Small intestine (tissue), 7 donors: ENCODE measurements around the gene SNX32. TPM values are rescaled to one million over a fixed set of nuclear protein-coding genes. Genes with fewer than 3 reads are reported as not detected.
"Not testable (repeated sequence)": the region's sequence is repeated elsewhere in the genome, so short reads cannot be mapped to it uniquely, and the experiment has no call there.

ENCODE experiments used
- DNase-seq, 2 donors: peaks; one replicate each; pipeline versions ENCODE4 v3.0.0 to v3.0.0-alpha.2; 2013
- FAIRE-seq: peaks from 2 replicates; lab custom pipeline; 2012; peaks lifted over from hg19 to GRCh38; lab: Jason Lieb, UNC
- H3K27ac ChIP-seq, 3 donors: one replicate each; pipeline ENCODE4 v1.5.1; 2013; ENCODE audit warnings: low read length in 2 of 3, mild to moderate bottlenecking in 2 of 3, control low read depth in 1 of 3, inconsistent platforms in 1 of 3, low read depth in 1 of 3, moderate library complexity in 1 of 3
- H3K27me3 ChIP-seq, 3 donors: one replicate each; pipeline ENCODE4 v1.6.1; 2013; ENCODE audit warnings: low read length in 3 of 3, inconsistent platforms in 1 of 3; ENCODE audit not compliant: control insufficient read depth in 3 of 3, insufficient read depth in 3 of 3
- H3K36me3 ChIP-seq, 3 donors: one replicate each; pipeline ENCODE4 v1.6.1; 2013; ENCODE audit warnings: low read length in 3 of 3, inconsistent platforms in 1 of 3, low read depth in 1 of 3, mild to moderate bottlenecking in 1 of 3, moderate library complexity in 1 of 3; ENCODE audit not compliant: control insufficient read depth in 3 of 3, insufficient read depth in 2 of 3
- H3K4me1 ChIP-seq, 3 donors: one replicate each; pipeline ENCODE4 v1.6.1; 2013; ENCODE audit warnings: low read length in 2 of 3, inconsistent platforms in 1 of 3, low read depth in 1 of 3, mild to moderate bottlenecking in 1 of 3, moderate library complexity in 1 of 3; ENCODE audit not compliant: control insufficient read depth in 3 of 3, insufficient read depth in 2 of 3
- H3K4me3 ChIP-seq, 3 donors: one replicate each; pipeline ENCODE4 v1.5.1; 2013; ENCODE audit warnings: low read length in 3 of 3, control low read depth in 1 of 3, inconsistent platforms in 1 of 3, low read depth in 1 of 3, mild to moderate bottlenecking in 1 of 3, moderate library complexity in 1 of 3
- H3K9me3 ChIP-seq, 2 donors: one replicate each; pipeline ENCODE4 v1.6.1; 2013; ENCODE audit warnings: low read depth in 1 of 2, low read length in 1 of 2; ENCODE audit not compliant: control insufficient read depth in 2 of 2, insufficient read depth in 1 of 2
- WGBS, 3 donors: extraction: QIAGEN DNeasy Blood & Tissue Kit; methylation state at CpG; one replicate each; pipeline ENCODE4 v1.1.7; 2013; 5-methylcytosine and 5-hydroxymethylcytosine counted together
- polyA plus RNA-seq, 4 donors: library from polyadenylated mRNA; stranded (reverse) in 3 of 4; unstranded in 1 of 4; fragments of 200-250 nt in 3 of 4; fragments of 120-200 nt in 1 of 4; gene quantifications; one replicate each; pipeline versions ENCODE4 v1.2.1 to v1.2.3, GENCODE V29; 2013
- donor health status: healthy with polysubstance abuse.
- donor health status: control.
- donor health status: control.
- donor health status: Bipolar disorder and iron deficiency.
- donor health status: healthy.

The SNX32 gene
- polyA plus RNA-seq, 4 donors: 0.54 to 4.0 (median 1.8) TPM

DNA sequence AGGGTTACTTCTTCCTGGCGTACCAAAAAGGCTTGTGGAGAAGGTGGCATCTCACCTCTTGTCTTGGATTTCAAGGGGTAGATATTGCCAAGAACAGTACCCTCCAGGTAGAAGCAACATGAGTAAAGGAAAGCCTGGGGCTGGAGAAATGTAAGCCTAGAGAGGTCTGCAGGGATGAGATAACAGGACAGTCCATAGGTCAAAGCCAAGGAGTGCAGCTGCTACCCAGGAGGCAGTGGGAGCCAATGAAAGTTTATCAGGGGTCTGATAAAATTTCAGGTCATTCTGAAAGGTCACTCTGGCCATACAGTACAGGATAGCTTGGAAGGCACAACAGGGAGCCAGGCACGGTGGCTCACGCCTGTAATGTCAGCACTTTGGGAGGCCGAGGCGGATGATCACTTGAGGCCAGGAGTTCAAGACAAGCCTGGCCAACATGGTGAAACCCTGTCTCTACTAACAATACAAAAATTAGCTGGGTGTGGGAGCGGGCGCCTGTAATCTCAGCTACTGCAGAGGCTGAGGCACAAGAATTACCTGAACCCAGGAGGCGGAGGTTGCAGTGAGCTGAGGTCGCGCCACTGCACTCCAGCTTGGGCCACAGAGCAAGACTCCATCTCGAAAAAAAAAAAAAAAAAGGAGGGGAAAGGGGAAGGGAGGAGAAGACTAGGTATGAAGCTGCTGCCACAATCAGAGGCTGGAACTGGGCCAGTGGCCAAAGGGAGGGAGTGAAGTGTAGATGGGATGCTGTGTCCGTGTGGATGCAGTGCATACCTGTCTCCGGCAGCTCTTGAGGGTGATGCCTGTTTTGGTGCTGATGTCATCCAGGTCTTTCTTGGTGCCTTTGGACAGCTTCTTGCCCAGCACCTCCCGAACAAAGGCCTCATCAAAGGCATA lies 53.3 kb downstream of the SNX32 start:
- H3K36me3 ChIP-seq: peaks cover 0 to 50% (median 13%) of the 10 kb centered on the region in 3 donors
- DNase-seq (peak in 1 of 2 donors; percentile 60), FAIRE-seq (no peak)
- 71 to 79% (median 75%) methylated on average over 14 of the region's 14 CpGs for WGBS, 3 donors
- H3K4me1 ChIP-seq: peaks cover 8 to 57% (median 11%) of the 10 kb centered on the region in 3 donors
- peaks cover 0 to 16% (median 0%) of the 10 kb centered on the region in 3 donors for H3K27me3 ChIP-seq
- H3K9me3 ChIP-seq: no peaks in the 10 kb centered on the region
- H3K27ac ChIP-seq: peak overlapping the region; percentile 84 to 97 (median 95)
- peak overlapping the region in 2 of 3 donors; percentile 73 to 74 for H3K4me3 ChIP-seq

DNA sequence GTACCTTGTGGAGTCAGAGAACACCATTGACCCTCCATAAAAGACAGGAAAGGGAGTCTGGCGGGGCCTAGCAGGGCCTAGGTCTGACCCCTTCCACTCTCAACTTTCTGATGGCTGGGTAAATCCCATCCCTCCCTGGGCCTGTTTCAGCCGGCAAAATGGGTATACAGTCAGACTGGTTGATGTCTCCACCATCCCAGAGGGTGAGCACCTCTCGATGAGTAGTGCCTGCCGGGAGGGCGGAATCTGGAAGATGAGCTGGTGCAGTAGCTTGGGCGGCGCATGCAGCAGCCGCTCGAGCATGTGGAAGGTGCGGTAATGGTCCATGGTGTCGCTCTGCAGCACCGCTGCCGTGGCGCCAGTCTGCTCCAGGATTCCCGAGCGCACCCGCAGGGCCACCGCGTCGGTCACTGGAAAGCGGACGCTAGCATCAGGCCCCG lies 54.0 kb downstream of the SNX32 start:
- Histone ChIP-seq H3K27me3 (peaks cover 0 to 16% (median 0%) of the 10 kb centered on the region in 3 donors), H3K4me3 (peak overlapping the region; percentile 46 to 74 (median 73)), H3K36me3 (peaks cover 0 to 43% (median 11%) of the 10 kb centered on the region in 3 donors), H3K27ac (peak overlapping the region; percentile 84 to 97 (median 95)), H3K9me3 (no peaks in the 10 kb centered on the region), H3K4me1 (peaks cover 8 to 62% (median 12%) of the 10 kb centered on the region in 3 donors)
- WGBS, 3 donors: 2 to 4% (median 4%) methylated on average over 23 of the region's 23 CpGs
- DNase-seq (no peak), FAIRE-seq (no peak)

DNA sequence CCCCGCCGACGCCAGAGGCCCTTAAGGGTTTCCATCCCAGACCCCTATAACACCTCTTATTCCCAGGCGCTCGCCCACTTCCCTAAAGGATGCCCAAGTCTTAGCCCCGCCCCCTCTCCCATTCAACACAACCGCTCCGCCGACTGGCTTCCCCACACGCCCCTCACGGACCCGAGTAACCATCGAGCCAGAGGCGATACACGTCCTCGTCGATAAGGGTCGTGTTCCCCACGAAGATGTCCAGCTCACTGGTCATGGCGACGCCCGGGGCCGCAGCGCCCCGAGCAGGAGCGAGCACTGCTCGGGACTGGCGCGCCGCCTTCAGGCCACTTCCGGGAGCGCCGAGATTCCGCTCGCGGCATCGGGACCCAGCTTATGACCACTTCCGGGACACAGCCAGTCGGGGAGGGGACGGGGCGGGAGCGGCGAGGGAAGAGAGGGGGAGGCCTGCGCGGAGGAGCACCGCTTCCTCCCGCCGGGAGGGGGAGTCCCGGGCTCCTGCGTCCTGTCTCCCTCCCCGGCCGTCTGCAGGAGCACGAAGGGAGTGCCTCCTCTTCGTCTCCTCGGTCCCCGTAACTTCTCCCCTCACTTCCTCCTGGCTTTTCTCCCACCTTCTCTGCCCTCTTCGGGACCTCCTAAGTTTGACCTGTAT lies 54.5 kb downstream of the SNX32 start, which contains the start of gene FIBP:
TSS of gene FIBP (minus strand) at position 309 of the 652 bp plus-strand sequence. CDS start at position 256, 53 bp downstream.
- Histone ChIP-seq H3K27me3 (peaks cover 0 to 16% (median 0%) of the 10 kb centered on the region in 3 donors), H3K36me3 (peaks cover 0 to 38% (median 7%) of the 10 kb centered on the region in 3 donors), H3K4me1 (peaks cover 8 to 62% (median 15%) of the 10 kb centered on the region in 3 donors), H3K27ac (peak within 1 kb of the TSS; percentile 84 to 97 (median 95)), H3K4me3 (peak within 1 kb of the TSS; percentile 46 to 74 (median 73)), H3K9me3 (no peaks in the 10 kb centered on the region)
- DNase-seq: peak; percentile 97 to 99
- FAIRE-seq: no peak
- 0 to 1% (median 1%) methylated on average over 50 to 57 of the region's 57 CpGs for WGBS, 3 donors

DNA sequence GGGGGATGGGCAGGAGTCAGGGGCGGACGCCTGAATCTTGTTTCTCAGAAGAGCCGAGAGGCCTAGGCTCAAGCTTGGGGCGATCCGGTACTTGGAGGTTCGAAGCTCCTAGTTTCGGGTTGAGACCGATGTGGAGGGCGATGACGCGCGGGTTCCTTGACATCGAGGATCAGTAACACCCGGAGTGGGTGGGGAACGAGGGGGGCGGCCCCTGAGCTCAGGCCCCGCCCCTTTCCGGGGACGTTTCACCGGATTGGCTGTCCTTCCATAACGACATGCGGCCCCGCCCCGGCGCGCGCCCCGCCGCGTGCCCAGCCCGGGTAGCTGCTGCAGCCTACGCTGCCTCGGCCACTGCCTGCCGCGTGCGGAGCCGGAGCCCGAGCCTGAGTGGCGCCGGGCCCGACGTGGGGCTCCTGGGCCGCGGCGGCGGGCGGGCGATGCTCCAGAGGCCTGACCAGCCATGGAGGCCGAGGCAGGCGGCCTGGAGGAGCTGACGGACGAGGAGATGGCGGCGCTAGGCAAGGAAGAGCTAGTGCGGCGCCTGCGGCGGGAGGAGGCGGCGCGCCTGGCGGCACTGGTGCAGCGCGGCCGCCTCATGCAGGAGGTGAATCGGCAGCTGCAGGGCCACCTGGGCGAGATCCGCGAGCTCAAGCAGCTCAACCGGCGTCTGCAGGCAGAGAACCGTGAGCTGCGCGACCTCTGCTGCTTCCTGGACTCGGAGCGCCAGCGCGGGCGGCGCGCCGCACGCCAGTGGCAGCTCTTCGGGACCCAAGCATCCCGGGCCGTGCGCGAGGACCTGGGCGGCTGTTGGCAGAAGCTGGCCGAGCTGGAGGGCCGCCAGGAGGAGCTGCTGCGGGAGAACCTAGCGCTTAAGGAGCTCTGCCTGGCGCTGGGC lies 56.8 kb downstream of the SNX32 start, which contains the start of gene CCDC85B:
TSS of gene CCDC85B (plus strand) at position 350 of the 895 bp plus-strand sequence. CDS start at position 461, 111 bp downstream.
- Histone ChIP-seq H3K9me3 (no peaks in the 10 kb centered on the region), H3K36me3 (peaks cover 0 to 15% (median 0%) of the 10 kb centered on the region in 3 donors), H3K27me3 (peaks cover 0 to 18% (median 0%) of the 10 kb centered on the region in 3 donors), H3K4me1 (peaks cover 6 to 52% (median 15%) of the 10 kb centered on the region in 3 donors), H3K27ac (peak within 1 kb of the TSS; percentile 73 to 97 (median 95)), H3K4me3 (peak within 1 kb of the TSS; percentile 49 to 63 (median 57))
- FAIRE-seq (no peak), DNase-seq (peak; percentile 96 to 99)
- 0% methylated on average over 76 to 94 of the region's 94 CpGs for WGBS, 3 donors

DNA sequence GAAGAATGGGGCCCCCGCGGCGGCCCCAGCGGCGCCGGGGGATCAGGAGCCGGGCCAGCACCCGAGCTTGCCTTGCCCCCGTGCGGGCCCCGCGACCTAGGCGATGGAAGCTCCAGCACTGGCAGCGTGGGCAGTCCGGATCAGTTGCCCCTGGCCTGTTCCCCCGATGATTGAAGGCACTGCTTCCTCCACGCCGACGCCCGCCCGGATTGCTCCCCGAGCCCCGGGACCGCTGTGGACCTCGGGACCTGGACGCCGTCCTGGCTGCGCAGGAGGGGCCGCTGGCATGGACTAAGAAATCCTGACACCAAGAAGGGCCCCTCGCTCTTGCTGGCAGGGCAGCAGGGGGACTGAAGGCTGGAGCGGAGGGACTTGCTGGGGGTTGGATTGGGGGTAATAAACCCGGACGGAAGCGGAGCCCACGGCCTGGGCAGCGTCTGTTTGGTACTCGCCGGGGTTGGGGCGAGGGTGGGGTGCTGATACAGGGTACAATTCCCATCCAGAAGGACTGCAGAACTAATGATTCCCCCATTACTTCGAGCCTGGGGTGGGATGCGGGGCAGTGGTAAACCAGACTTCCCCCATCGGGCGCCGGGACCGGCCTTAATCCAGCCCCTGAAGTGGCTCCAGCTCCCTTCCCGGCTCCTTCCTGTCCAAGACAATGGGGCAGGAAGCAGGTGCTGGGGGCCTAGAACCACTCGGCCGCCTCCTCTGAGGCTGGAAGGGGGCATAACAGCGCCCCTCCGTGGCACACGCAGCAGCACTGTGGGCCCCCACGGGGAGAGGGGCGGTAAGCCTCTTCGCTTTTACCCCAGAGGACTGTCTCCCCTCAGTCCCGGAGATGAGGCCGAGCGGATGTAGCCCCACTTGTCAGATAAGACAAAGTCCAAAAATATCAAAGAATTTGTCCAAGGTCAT lies 57.7 kb downstream of the SNX32 start:
- Histone ChIP-seq H3K4me3 (peak overlapping the region; percentile 49 to 63 (median 57)), H3K27me3 (peaks cover 0 to 25% (median 0%) of the 10 kb centered on the region in 3 donors), H3K4me1 (peaks cover 6 to 46% (median 15%) of the 10 kb centered on the region in 3 donors), H3K27ac (peak overlapping the region; percentile 71 to 97 (median 73)), H3K9me3 (no peaks in the 10 kb centered on the region), H3K36me3 (peaks cover 0 to 8% (median 0%) of the 10 kb centered on the region in 3 donors)
- 4 to 6% (median 5%) methylated on average over 51 to 57 of the region's 57 CpGs for WGBS, 3 donors
- DNase-seq: no peak
- FAIRE-seq: no peak

DNA sequence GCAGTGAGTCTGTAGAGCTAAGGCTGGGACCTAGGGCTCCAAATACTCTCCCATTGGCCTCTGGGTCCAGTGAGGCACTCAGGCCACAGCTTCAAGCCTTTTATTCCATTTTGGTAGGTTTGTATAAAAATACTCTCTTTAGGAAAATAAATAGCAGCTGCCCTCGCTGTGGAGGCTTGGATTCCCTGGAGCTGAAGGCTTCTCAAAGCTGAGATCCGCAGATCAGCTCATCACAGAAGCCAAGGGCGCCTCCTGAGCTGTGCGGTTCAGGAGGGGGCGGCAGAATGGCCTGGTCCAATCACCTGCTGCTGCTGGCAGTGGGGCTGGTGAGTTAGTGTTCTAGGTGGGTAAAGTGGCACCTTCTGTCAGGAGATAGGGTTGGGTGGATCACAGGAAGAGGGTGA lies 58.4 kb downstream of the SNX32 start:
- peaks cover 0 to 32% (median 0%) of the 10 kb centered on the region in 3 donors for H3K27me3 ChIP-seq
- not testable (repeated sequence) for H3K36me3 ChIP-seq, H3K9me3 ChIP-seq, DNase-seq, FAIRE-seq
- H3K27ac ChIP-seq: peak overlapping the region in 2 of 3 donors; percentile 27 to 97
- H3K4me1 ChIP-seq: peaks cover 4 to 39% (median 11%) of the 10 kb centered on the region in 3 donors
- H3K4me3 ChIP-seq: peak overlapping the region in 2 of 3 donors; percentile 4 to 57
- 61 to 82% (median 70%) methylated on average over 5 of the region's 5 CpGs for WGBS, 3 donors
